ENCODE measurements around the gene MRTFA.
"Not testable (repeated sequence)": the region's sequence is repeated elsewhere in the genome, so short reads cannot be mapped to it uniquely, and the experiment has no call there.

MRTFA gene

DNA sequence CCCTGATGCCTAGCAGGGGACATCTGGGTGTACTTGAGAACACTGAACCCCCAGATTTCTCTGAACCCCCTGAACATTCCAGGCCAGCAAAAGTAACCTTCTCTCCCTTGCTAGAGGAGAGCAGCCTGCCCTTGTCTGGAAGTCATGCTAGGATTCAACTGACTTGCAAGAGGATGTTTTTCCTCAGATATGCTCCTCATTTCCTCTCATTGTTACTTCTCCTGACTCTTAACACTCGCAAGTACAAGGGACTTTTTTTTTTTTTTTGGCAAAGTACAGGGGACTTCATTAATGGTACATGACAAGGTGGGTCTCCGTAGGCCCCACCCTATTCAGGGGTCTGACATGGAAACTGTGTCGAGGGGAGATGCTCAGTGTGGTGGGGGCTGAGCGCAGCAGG, 36.5 kb upstream of the MRTFA start:
- no peak overlapping the region for H3K4me3 ChIP-seq (ENCODE audit: low read length)
- H3K27me3 ChIP-seq (ENCODE audit: control insufficient read depth, insufficient read depth, low read length) = no peaks in the 10 kb centered on the region
- no peak overlapping the region for H3K9ac ChIP-seq (ENCODE audit: low read length)
- H3K36me3 ChIP-seq (ENCODE audit: control insufficient read depth, insufficient read depth, low read length) = no peaks in the 10 kb centered on the region
- H3K4me1 ChIP-seq (ENCODE audit: control insufficient read depth, insufficient read depth, low read length) = peaks cover 5% of the 10 kb centered on the region
- no peaks in the 10 kb centered on the region for H3K9me3 ChIP-seq (ENCODE audit: control insufficient read depth, low read length)

DNA sequence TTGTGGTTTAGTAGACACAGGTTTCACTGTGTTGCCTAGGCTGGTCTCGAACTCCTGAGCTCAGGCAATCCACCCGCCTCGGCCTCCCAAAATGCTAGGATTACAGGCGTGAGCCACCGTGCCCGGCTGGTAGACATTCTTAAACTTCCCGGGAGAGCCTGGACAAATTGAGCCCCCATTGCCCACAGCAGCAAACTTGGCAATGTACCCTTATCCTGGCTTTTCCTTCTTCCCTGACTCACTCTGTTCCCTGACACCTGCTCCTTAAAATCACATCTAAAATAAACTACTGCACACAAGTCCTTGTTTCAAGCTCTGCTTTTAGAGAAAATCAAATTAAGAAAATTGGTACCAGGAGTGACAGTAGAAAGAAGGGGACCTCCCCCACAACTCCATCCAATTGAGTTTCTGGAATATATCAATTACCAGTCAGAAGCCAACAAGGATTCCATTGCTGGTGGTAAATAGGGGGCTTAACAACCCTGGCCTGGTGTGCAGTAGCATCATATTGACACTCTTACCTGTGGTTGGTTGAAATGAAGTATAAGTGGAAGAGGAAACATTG, 35.4 kb upstream of the MRTFA start:
- Histone ChIP-seq H3K4me3 (ENCODE audit: low read length) (no peak overlapping the region), H3K9me3 (ENCODE audit: control insufficient read depth, low read length) (no peaks in the 10 kb centered on the region), H3K27me3 (ENCODE audit: control insufficient read depth, insufficient read depth, low read length) (no peaks in the 10 kb centered on the region), H3K9ac (ENCODE audit: low read length) (no peak overlapping the region), H3K36me3 (ENCODE audit: control insufficient read depth, insufficient read depth, low read length) (no peaks in the 10 kb centered on the region), H3K4me1 (ENCODE audit: control insufficient read depth, insufficient read depth, low read length) (peaks cover 5% of the 10 kb centered on the region)

DNA sequence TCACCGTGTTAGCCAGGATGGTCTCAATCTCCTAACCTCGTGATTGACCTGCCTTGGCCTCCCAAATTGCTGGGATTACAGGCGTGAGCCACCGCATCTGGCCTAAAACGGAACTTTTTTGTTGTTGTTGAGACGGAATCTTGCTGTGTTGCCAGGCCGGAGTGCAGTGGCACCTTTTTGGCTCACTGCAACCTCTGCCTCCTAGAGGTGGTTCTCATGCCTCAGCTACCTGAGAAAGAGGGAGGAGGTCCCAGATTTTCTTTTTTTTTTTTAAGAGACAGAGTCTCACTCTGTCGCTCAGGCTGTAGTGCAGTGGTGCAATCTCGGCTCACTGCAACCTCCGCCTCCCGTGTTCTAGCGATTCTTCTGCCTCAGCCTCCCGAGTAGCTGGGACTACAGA, 34.9 kb upstream of the MRTFA start:
- Histone ChIP-seq H3K27me3 (ENCODE audit: control insufficient read depth, insufficient read depth, low read length) (no peaks in the 10 kb centered on the region), H3K4me3 (ENCODE audit: low read length) (no peak overlapping the region), H3K36me3 (ENCODE audit: control insufficient read depth, insufficient read depth, low read length) (no peaks in the 10 kb centered on the region), H3K9me3 (ENCODE audit: control insufficient read depth, low read length) (no peaks in the 10 kb centered on the region), H3K4me1 (ENCODE audit: control insufficient read depth, insufficient read depth, low read length) (peaks cover 5% of the 10 kb centered on the region), H3K9ac (ENCODE audit: low read length) (no peak overlapping the region)

DNA sequence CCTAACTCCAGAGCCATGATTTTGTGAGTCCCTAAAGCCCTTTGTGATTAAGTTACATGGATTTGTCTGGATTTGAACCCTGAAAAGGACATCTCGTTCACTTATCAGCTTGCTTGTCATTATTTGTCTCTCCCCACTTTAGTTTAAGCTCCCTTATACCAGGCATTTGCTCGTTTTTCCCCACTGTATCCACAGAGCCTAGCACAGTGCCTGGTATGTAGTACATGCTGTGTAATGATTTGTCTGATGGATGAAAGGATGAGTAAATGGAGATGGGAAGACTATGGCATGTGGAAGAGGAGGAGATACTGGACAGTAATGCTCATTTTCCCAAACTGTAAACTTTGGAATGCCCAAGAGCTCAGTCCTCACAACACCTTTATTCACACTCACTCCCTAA, 33.5 kb upstream of the MRTFA start:
- H3K9me3 ChIP-seq (ENCODE audit: control insufficient read depth, low read length) = no peaks in the 10 kb centered on the region

DNA sequence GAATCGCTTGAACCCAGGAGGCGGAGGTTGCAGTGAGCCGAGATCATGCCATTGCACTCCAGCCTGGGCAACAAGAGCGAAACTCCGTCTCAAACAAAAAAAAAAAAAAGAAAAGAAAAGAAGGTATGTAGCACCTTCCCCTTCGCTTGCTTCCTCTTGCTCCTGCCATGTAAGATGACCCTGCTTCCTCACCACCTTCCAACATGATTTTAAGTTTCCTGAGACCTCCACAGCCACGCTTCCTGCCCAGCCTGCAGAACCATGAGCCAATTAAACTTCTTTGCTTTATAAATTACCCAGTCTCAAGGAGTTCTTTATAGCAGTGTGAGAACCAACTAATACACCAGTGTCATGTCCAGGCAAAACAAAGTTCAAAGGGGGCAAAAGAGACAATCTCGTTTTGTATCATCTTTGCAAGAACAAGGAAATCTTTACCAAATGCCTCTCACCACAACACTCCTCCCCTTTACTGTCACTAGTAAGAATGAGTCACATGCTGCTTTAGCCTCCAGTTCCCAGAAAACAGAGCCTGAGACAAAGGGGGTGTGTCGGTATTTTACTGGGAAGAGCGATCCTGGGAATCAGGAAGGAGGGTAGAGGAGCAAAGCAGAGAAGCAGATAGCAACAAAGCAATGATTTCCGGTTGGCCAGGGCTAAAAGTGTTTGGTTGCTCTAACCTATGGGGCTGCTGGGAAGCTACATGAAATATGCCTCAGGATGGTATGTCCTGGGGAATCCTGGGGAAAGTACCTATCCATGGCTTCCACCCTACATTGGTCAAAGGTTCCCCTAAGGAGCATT, 32.3 kb upstream of the MRTFA start:
- no peaks in the 10 kb centered on the region for H3K27me3 ChIP-seq (ENCODE audit: control insufficient read depth, insufficient read depth, low read length)
- no peaks in the 10 kb centered on the region for H3K36me3 ChIP-seq (ENCODE audit: control insufficient read depth, insufficient read depth, low read length)
- no peak overlapping the region for H3K4me3 ChIP-seq (ENCODE audit: low read length)
- no peak overlapping the region for H3K9ac ChIP-seq (ENCODE audit: low read length)
- H3K4me1 ChIP-seq (ENCODE audit: control insufficient read depth, insufficient read depth, low read length) = peaks cover 5% of the 10 kb centered on the region
- H3K9me3 ChIP-seq (ENCODE audit: control insufficient read depth, low read length) = no peaks in the 10 kb centered on the region

More for the DNA sequence above, 33.5 kb upstream of the MRTFA start:
- H3K27me3 ChIP-seq (ENCODE audit: control insufficient read depth, insufficient read depth, low read length) = no peaks in the 10 kb centered on the region
- H3K36me3 ChIP-seq (ENCODE audit: control insufficient read depth, insufficient read depth, low read length) = no peaks in the 10 kb centered on the region
- H3K9ac ChIP-seq (ENCODE audit: low read length) = no peak overlapping the region
- H3K4me1 ChIP-seq (ENCODE audit: control insufficient read depth, insufficient read depth, low read length) = peaks cover 5% of the 10 kb centered on the region
- no peak overlapping the region for H3K4me3 ChIP-seq (ENCODE audit: low read length)

DNA sequence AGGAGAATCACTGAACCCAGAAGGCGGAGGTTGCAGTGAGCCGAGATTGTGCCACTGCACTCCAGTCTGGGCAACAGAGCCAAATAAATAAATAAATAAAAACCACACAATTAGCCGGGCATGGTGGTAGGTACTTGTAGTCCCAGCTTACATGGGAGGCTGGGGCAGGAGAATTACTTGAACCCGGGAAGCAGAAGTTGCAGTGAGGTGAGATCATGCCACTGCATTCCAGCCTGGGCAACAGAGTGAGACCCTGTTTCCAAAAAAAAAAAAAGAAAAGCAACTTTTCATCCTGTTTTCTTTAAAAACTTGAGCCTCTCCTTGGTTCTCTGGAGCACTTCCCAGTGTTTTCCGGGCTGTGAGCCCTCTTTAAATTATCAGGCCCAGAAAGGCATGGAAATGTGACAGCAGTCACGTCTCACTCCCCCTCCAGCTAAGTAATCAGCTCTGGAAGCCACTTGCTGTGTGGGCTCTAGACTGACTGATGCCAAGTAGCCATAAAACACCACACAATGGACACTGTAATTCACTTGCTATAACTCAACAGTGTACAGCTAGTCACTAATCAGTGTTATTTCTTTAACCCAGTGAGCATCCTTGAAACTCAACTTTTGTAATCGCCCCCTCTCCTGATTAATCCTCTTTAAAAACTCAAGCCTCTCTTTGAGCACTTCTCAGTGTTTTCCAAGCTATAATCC, 29.8 kb upstream of the MRTFA start:
- no peak overlapping the region for H3K9ac ChIP-seq (ENCODE audit: low read length)
- no peaks in the 10 kb centered on the region for H3K9me3 ChIP-seq (ENCODE audit: control insufficient read depth, low read length)
- H3K36me3 ChIP-seq (ENCODE audit: control insufficient read depth, insufficient read depth, low read length) = no peaks in the 10 kb centered on the region
- peaks cover 5% of the 10 kb centered on the region for H3K4me1 ChIP-seq (ENCODE audit: control insufficient read depth, insufficient read depth, low read length)
- no peaks in the 10 kb centered on the region for H3K27me3 ChIP-seq (ENCODE audit: control insufficient read depth, insufficient read depth, low read length)
- H3K4me3 ChIP-seq (ENCODE audit: low read length) = no peak overlapping the region

DNA sequence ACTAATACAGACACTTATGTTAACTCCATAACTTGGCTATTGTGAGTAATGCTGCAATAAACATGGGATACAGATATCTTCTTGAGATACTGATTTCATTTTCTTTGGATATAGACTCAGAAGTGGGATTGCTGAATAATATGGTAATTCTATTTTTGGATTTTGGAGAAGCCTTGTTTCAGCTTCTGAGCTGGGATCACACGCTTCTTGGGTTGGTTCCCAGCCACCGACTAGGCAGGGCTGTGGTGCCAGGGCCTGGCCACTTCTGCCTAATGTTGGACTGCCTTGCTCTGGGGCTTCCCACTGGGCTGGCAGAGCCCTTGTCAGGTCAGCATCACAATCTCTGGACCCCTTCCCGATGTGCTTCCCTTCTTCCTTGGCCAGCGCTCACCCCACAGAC, 28.8 kb upstream of the MRTFA start:
- Histone ChIP-seq H3K4me3 (ENCODE audit: low read length) (no peak overlapping the region), H3K9me3 (ENCODE audit: control insufficient read depth, low read length) (no peaks in the 10 kb centered on the region), H3K27me3 (ENCODE audit: control insufficient read depth, insufficient read depth, low read length) (no peaks in the 10 kb centered on the region), H3K4me1 (ENCODE audit: control insufficient read depth, insufficient read depth, low read length) (peaks cover 5% of the 10 kb centered on the region), H3K9ac (ENCODE audit: low read length) (no peak overlapping the region), H3K36me3 (ENCODE audit: control insufficient read depth, insufficient read depth, low read length) (no peaks in the 10 kb centered on the region)

DNA sequence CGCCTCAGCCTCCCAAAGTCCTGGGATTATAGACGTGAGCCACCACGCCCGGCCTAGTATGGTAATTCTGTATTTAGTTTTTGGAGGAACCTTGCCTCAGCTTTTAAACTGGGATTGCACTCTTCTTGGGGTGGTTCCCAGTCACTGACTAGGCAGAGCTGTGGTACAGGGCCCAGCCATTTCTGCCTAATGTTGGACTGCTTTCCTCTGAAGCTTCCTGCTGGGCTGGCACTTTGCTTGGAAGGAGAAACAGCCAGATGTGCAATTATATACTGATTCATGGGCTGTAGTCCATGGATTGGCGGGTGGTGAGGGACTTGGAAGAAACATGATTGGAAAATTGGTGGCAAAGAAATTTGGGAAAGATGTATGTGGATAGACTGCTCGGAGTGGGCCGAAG, 25.2 kb upstream of the MRTFA start:
- H3K36me3 ChIP-seq (ENCODE audit: control insufficient read depth, insufficient read depth, low read length) = no peaks in the 10 kb centered on the region
- H3K4me3 ChIP-seq (ENCODE audit: low read length) = no peak overlapping the region
- H3K4me1 ChIP-seq (ENCODE audit: control insufficient read depth, insufficient read depth, low read length) = no peaks in the 10 kb centered on the region
- no peak overlapping the region for H3K9ac ChIP-seq (ENCODE audit: low read length)
- no peaks in the 10 kb centered on the region for H3K27me3 ChIP-seq (ENCODE audit: control insufficient read depth, insufficient read depth, low read length)
- no peaks in the 10 kb centered on the region for H3K9me3 ChIP-seq (ENCODE audit: control insufficient read depth, low read length)

DNA sequence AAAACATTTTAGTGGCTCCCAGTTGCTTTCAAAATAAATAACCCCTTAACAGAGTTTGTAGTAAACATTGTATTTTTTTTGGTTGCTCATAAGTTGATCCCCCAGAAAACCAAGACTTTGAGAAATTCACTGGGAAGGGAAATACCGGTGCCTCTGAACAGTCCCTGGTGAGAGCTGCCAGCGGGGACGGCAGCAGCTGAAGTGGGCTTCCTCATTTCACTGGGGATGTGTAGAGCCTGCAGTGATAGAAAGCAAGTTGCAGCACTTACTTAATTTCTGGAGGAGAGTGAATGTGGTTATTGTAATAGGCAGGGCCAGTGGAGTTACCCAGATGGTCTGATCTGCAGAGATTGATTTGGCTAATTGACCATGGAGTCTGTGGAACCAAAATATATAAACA, 24.2 kb upstream of the MRTFA start:
- H3K9ac ChIP-seq (ENCODE audit: low read length) = no peak overlapping the region
- H3K4me3 ChIP-seq (ENCODE audit: low read length) = no peak overlapping the region
- no peaks in the 10 kb centered on the region for H3K27me3 ChIP-seq (ENCODE audit: control insufficient read depth, insufficient read depth, low read length)
- H3K4me1 ChIP-seq (ENCODE audit: control insufficient read depth, insufficient read depth, low read length) = no peaks in the 10 kb centered on the region
- H3K36me3 ChIP-seq (ENCODE audit: control insufficient read depth, insufficient read depth, low read length) = no peaks in the 10 kb centered on the region
- no peaks in the 10 kb centered on the region for H3K9me3 ChIP-seq (ENCODE audit: control insufficient read depth, low read length)

DNA sequence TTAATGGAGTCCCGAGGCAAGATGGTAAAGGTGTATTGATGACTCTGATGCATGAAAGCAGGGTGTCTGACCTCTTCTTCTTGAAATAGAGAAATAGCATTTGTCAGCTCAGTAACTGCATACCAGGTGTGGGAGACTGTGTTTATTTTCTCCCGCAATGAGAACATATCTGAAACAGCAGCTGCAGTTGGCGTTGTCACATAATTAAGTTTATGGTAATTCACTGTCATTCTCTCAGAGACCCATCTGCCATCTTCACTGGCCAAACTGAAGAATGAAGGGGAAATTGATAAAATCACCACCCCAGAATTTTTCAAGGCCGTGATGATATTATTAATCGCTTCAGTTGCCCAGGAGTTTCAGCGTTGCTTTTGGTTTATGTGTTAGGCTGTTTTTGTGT, 22.6 kb upstream of the MRTFA start:
- Histone ChIP-seq H3K27me3 (ENCODE audit: control insufficient read depth, insufficient read depth, low read length) (no peaks in the 10 kb centered on the region), H3K4me1 (ENCODE audit: control insufficient read depth, insufficient read depth, low read length) (peaks cover 8% of the 10 kb centered on the region), H3K9ac (ENCODE audit: low read length) (no peak overlapping the region), H3K4me3 (ENCODE audit: low read length) (no peak overlapping the region), H3K36me3 (ENCODE audit: control insufficient read depth, insufficient read depth, low read length) (no peaks in the 10 kb centered on the region), H3K9me3 (ENCODE audit: control insufficient read depth, low read length) (no peaks in the 10 kb centered on the region)

DNA sequence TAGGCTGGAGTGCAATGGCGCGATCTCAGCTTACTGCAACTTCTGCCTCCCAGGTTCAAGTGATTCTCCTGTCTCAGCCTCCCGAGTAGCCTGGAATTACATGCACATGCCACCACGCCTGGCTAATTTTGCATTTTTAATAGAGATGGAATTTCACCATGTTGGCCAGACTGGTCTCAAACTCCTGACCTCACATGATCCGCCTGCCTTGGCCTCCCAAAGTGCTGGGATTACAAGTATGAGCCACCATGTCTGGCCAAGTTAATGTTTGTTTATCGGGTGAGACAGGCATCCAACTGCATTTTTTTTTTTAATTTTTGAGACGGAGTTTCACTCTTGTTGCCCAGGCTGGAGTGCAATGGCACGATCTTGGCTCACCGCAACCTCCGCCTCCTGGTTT, 20.1 kb upstream of the MRTFA start:
- not testable (repeated sequence) for H3K36me3 ChIP-seq (ENCODE audit: control insufficient read depth, insufficient read depth, low read length); H3K4me3 ChIP-seq (ENCODE audit: low read length); H3K9me3 ChIP-seq (ENCODE audit: control insufficient read depth, low read length); H3K27me3 ChIP-seq (ENCODE audit: control insufficient read depth, insufficient read depth, low read length); H3K9ac ChIP-seq (ENCODE audit: low read length)
- peaks cover 18% of the 10 kb centered on the region for H3K4me1 ChIP-seq (ENCODE audit: control insufficient read depth, insufficient read depth, low read length)

DNA sequence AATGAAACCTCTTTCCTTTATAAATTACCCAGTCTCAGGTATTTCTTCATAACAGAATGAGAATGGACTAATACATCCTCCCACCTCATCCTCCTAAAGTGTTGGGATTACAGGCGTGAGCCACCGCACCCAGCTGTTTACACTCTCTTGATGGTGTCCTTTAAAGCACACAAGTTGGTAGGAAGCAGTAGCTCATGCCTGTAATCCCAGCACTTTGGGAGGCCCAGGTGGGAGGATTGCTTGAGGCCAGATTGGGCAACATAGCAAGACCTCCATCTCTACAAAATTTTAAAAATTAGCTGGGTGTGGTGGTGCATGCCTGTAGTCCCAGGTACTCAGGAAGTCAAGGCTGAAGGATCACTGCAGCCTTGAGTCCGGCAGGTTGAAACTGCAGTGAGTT, 19.4 kb upstream of the MRTFA start:
- not testable (repeated sequence) for H3K4me3 ChIP-seq (ENCODE audit: low read length); H3K9me3 ChIP-seq (ENCODE audit: control insufficient read depth, low read length); H3K36me3 ChIP-seq (ENCODE audit: control insufficient read depth, insufficient read depth, low read length); H3K9ac ChIP-seq (ENCODE audit: low read length); H3K27me3 ChIP-seq (ENCODE audit: control insufficient read depth, insufficient read depth, low read length)
- peaks cover 18% of the 10 kb centered on the region for H3K4me1 ChIP-seq (ENCODE audit: control insufficient read depth, insufficient read depth, low read length)

Measured in mucosa of stomach (tissue), 1 donor.